Measurements from ENCODE around the gene EIF5AL1. TPM values are rescaled to one million over a fixed set of nuclear protein-coding genes. Genes with fewer than 3 reads are reported as not detected.
"Not testable (repeated sequence)": the region's sequence is repeated elsewhere in the genome, so short reads cannot be mapped to it uniquely, and the experiment has no call there.

EIF5AL1 gene
- total and polyA plus RNA-seq, 9 of the 15 experiments (the other 6 are each of a cell fraction or from before 2014, with no cell fraction given): 0.03 to 3.4 (median 0.53) TPM; not detected in 1

DNA sequence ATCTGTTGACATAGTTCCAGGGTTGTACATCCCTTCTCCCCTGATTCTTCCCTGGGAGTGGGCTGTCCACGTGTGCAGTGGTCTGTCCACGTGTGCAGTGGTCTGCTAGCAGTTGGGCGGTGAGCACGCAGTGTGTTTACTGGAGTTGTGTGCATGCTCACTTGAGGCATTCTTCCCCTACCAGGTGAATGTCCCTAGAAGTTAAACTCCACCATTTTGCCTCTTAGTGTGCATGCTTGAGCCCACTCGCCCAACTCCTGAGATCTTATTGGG is 21.5 kb downstream of the EIF5AL1 start:
- BruUV-seq (replicated peaks); H3K4me2 ChIP-seq (ENCODE audit: insufficient read depth, low read length); H3K4me1 ChIP-seq (replicated peaks in 1 of 2; ENCODE audit: control insufficient read depth in 2 of 2, insufficient read depth in 2 of 2, low read length in 2 of 2); H3K9me1 ChIP-seq (ENCODE audit: control insufficient read depth, insufficient read depth, low read length); ATAC-seq; H3K27me3 ChIP-seq (ENCODE audit: control insufficient read depth in 2 of 2, insufficient read depth in 2 of 2, low read length in 2 of 2); H3K79me2 ChIP-seq (ENCODE audit: control insufficient read depth, insufficient read depth, low read length); H3K4me3 ChIP-seq; H3K9me3 ChIP-seq (replicated peaks; ENCODE audit: control insufficient read depth, insufficient read depth, low read depth, low read length); H3K36me3 ChIP-seq (ENCODE audit: control insufficient read depth, insufficient read depth, low read length); FAIRE-seq; H2AFZ ChIP-seq (ENCODE audit: low read depth, low read length); POLR2A ChIA-PET; CTCF ChIA-PET (ENCODE audit: low intra/inter-chr PET ratio); DNase-seq (ENCODE audit: extremely low read depth in 1 of 4, low spot score in 3 of 4); H3K9ac ChIP-seq (ENCODE audit: insufficient read depth in 1 of 2, low read depth in 2 of 2, low read length in 2 of 2); H4K20me1 ChIP-seq (replicated peaks; ENCODE audit: control insufficient read depth, insufficient read depth, low read length); H3K27ac ChIP-seq (ENCODE audit: extremely low read depth, low read depth, low read length): not testable (repeated sequence)
- intact Hi-C loops (cut with micrococcal nuclease): loop anchor here (10.0 kb wide), 1 partner anchor 591 kb away; no protein-coding TSS in a partner anchor
- 0% methylated on average over 1 of the region's 5 CpGs for WGBS (ENCODE audit: insufficient coverage, low coverage, missing lambda C conversion rate)
- in situ Hi-C loops (cut with MboI): loop anchor here (5.0 kb wide), 1 partner anchor 693 kb away; no protein-coding TSS in a partner anchor

DNA sequence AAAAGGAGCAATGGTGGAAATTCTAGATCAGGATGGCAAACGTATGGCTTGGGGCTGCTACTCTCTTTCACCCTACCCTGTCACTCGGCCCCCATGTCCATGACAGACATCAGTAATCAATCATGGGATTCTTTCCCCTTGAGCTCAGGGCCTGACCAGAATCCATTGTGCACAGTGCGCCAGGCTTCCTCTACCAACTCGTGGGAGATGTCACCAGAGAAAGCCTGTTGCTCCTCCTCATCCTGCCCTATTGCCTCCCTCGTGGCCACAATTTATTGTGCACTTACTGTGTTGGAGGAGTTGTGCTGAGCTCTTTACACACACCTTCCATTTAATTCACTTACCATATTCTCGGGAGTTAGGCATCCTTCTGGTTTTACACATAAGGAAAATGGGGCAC is 26.0 kb downstream of the EIF5AL1 start:
- in situ Hi-C loops (cut with MboI); POLR2A ChIA-PET; H2AFZ ChIP-seq (ENCODE audit: low read depth, low read length): not testable (repeated sequence)

DNA sequence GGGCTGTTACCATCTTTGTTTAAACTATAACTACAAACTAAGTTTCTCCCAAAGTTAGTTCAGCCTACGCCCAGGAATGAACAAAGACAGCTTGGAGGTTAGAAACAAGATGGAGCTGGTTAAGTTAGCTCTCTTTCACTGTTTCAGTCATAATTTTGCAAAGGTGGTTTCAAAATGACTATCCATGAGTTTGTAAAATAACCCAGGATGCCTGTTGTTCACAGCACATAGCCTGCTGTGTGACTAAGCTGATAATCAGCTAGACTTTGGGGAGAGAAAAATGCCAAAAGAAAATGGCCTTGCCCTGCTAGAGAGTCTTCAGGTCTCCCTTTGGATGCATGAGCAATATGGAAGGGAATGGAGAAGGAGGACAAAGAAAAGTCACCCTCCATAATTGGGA is 28.6 kb downstream of the EIF5AL1 start:
- in situ Hi-C loops (cut with MboI): loop anchor here (10.0 kb wide), 1 partner anchor 584 kb away; no protein-coding TSS in a partner anchor
- ATAC-seq; H3K4me3 ChIP-seq; H4K20me1 ChIP-seq (replicated peaks; ENCODE audit: control insufficient read depth, insufficient read depth, low read length); H3K27ac ChIP-seq (ENCODE audit: extremely low read depth, low read depth, low read length); H3K36me3 ChIP-seq (ENCODE audit: control insufficient read depth, insufficient read depth, low read length); H2AFZ ChIP-seq (ENCODE audit: low read depth, low read length); POLR2A ChIA-PET; H3K9me1 ChIP-seq (ENCODE audit: control insufficient read depth, insufficient read depth, low read length); H3K79me2 ChIP-seq (ENCODE audit: control insufficient read depth, insufficient read depth, low read length); CTCF ChIA-PET (ENCODE audit: low intra/inter-chr PET ratio); H3K9ac ChIP-seq (ENCODE audit: insufficient read depth in 1 of 2, low read depth in 2 of 2, low read length in 2 of 2); intact Hi-C loops (cut with micrococcal nuclease); DNase-seq (ENCODE audit: extremely low read depth in 1 of 4, low spot score in 3 of 4); BruUV-seq (replicated peaks); H3K4me1 ChIP-seq (replicated peaks in 1 of 2; ENCODE audit: control insufficient read depth in 2 of 2, insufficient read depth in 2 of 2, low read length in 2 of 2); H3K9me3 ChIP-seq (replicated peaks; ENCODE audit: control insufficient read depth, insufficient read depth, low read depth, low read length); H3K4me2 ChIP-seq (ENCODE audit: insufficient read depth, low read length): not testable (repeated sequence)
- peak; percentile 29 for FAIRE-seq
- WGBS (ENCODE audit: insufficient coverage, low coverage, missing lambda C conversion rate): 0% methylated on average over 1 of the region's 1 CpG
- H3K27me3 ChIP-seq (ENCODE audit: control insufficient read depth in 2 of 2, insufficient read depth in 2 of 2, low read length in 2 of 2): peaks cover 0 to 11% of the 10 kb centered on the region in 2 experiments; a peak in 3 of 5 replicates

More for the DNA sequence above, 26.0 kb downstream of the EIF5AL1 start:
- not testable (repeated sequence) for H3K4me1 ChIP-seq (replicated peaks in 1 of 2; ENCODE audit: control insufficient read depth in 2 of 2, insufficient read depth in 2 of 2, low read length in 2 of 2); DNase-seq (ENCODE audit: extremely low read depth in 1 of 4, low spot score in 3 of 4); BruUV-seq (replicated peaks); H3K9me3 ChIP-seq (replicated peaks; ENCODE audit: control insufficient read depth, insufficient read depth, low read depth, low read length); FAIRE-seq; H3K79me2 ChIP-seq (ENCODE audit: control insufficient read depth, insufficient read depth, low read length); H3K4me2 ChIP-seq (ENCODE audit: insufficient read depth, low read length); H3K36me3 ChIP-seq (ENCODE audit: control insufficient read depth, insufficient read depth, low read length); H3K9ac ChIP-seq (ENCODE audit: insufficient read depth in 1 of 2, low read depth in 2 of 2, low read length in 2 of 2); ATAC-seq; H3K4me3 ChIP-seq; H3K27ac ChIP-seq (ENCODE audit: extremely low read depth, low read depth, low read length); H3K9me1 ChIP-seq (ENCODE audit: control insufficient read depth, insufficient read depth, low read length); H4K20me1 ChIP-seq (replicated peaks; ENCODE audit: control insufficient read depth, insufficient read depth, low read length)
- H3K27me3 ChIP-seq (ENCODE audit: control insufficient read depth in 2 of 2, insufficient read depth in 2 of 2, low read length in 2 of 2): peaks cover 0 to 10% of the 10 kb centered on the region in 2 experiments; a peak in 3 of 5 replicates
- CTCF ChIA-PET (ENCODE audit: low intra/inter-chr PET ratio): interaction anchor here (2.5 kb wide), 1 partner anchor 391 kb away, joined by 5 read pairs; no protein-coding TSS in a partner anchor
- intact Hi-C loops (cut with micrococcal nuclease): loop anchor here (5.0 to 10.0 kb wide), 2 partner anchors 389 to 586 kb away; no protein-coding TSS in a partner anchor
- 1% methylated on average over 6 of the region's 6 CpGs for whole genome bisulfite sequencing (ENCODE audit: insufficient coverage, low coverage, missing lambda C conversion rate)
